AG09319 (cell line): Measurements from ENCODE around the gene DHDDS.
A peak's percentile ranks its signal among the peaks of the same experiment; 100 is the strongest.

Source experiments
- DNase-seq: peaks from one replicate; pipeline ENCODE4 v3.0.0-alpha.2; 2010; ENCODE audit warnings: low read depth; ENCODE audit errors: extremely low read depth
- TF ChIP-seq, protein P1 (sequence below): IDR thresholded peaks from 2 replicates; pipeline ENCODE4 v1.5.1; 2011; ENCODE audit warnings: low read depth, mild to moderate bottlenecking, inconsistent platforms, low read length, moderate library complexity

DHDDS gene

GRCh38 chr1:26395754-26396153 lies 36.4 kb upstream of the DHDDS start:
- TF ChIP-seq, protein P1, sequence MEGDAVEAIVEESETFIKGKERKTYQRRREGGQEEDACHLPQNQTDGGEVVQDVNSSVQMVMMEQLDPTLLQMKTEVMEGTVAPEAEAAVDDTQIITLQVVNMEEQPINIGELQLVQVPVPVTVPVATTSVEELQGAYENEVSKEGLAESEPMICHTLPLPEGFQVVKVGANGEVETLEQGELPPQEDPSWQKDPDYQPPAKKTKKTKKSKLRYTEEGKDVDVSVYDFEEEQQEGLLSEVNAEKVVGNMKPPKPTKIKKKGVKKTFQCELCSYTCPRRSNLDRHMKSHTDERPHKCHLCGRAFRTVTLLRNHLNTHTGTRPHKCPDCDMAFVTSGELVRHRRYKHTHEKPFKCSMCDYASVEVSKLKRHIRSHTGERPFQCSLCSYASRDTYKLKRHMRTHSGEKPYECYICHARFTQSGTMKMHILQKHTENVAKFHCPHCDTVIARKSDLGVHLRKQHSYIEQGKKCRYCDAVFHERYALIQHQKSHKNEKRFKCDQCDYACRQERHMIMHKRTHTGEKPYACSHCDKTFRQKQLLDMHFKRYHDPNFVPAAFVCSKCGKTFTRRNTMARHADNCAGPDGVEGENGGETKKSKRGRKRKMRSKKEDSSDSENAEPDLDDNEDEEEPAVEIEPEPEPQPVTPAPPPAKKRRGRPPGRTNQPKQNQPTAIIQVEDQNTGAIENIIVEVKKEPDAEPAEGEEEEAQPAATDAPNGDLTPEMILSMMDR = no peak
- DNase-seq = no peak

DNA sequence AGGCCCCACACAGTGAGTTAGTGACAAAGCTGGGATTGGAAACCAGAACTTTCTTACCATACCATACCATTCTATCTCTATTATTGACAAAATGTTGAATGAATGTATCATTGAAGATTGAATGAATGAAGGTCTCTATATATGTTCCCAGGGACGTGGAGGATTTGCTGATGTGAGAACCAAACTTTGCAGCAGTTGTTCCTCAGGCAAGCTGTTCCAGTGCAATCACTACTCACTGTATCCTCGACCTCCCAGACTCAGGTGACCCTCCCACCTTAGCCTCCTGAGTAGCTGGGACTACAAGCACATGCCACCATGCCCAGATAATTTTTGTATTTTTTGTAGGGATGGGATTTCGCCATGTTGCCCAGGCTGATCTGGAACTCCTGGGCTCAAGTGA lies 33.1 kb upstream of the DHDDS start:
- TF ChIP-seq, protein P1 = no peak
- DNase-seq = no peak

- no peak for DNase-seq
- TF ChIP-seq, protein P1 = no peak
Measured at GRCh38 chr1:26401891-26402290, 30.2 kb upstream of the DHDDS start.

- TF ChIP-seq, protein P1 = no peak
- no peak for DNase-seq
Measured at GRCh38 chr1:26403656-26404055, 28.5 kb upstream of the DHDDS start.

- TF ChIP-seq, protein P1 = no peak
- DNase-seq = no peak
Measured at GRCh38 chr1:26404641-26405040, 27.5 kb upstream of the DHDDS start.

DNA sequence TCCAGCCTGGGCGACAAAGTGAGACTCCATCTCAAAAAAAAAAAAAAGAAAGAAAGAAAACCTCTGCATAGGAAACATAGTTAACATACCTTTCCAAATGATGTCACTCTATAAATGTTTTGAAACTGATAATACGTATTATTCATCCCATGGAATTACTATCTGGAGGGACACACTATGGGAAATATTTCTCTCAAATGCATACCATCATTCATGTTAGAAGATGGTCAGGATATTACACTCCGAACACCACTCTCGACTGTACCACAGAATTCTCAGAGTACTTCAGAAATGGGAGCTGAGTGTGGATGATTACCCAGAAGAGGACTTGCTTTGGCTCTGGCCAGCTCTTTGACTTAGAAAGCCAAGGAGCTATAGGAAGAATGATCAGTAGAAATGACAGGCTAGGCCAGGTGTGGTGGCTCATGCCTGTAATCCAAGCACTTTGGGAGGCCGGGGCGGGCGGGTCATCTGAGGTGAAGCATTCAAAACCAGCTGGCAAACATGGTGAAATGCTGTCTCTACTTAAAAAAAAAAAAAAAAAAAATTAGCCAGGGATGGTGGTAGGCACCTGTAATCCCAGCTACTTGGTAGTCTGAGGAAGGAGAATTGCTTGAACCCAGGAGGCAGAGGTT lies 26.7 kb upstream of the DHDDS start:
- TF ChIP-seq, protein P1 = no peak
- no peak for DNase-seq

DNA sequence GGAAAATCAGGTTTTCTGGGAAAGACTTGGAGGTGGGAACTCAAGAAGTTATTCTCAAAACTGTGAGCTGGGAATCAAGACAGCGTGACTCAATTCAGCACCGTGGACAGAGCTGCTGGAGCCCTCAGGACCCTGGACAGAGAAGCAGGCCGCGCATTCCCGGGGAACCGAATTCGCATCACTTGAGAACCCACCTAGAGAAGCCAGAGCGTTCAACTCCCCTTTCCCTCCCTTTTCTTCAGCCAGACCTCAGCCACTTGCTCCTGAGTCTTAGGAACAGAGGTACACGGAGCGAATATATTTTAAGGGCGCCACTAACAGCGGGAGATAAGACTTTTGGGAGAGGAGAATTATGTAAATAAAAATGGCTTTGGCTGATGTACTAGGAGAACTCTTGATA lies 23.5 kb upstream of the DHDDS start:
- TF ChIP-seq, protein P1 = no peak
- peak; percentile 29 for DNase-seq
